ENCODE data around the gene PRG3.

The PRG3 gene

GRCh38 chr11:57347336-57347735 is 33.6 kb downstream of the PRG3 start:
- TF ChIP-seq SIN3A (IDR thresholded peaks at IDR 0.05; ENCODE audit: borderline replicate concordance, insufficient read depth, low read length) (no peak), REST (IDR thresholded peaks at IDR 0.05; ENCODE audit: insufficient read depth in 1 of 2, low read depth in 2 of 2, low read length in 2 of 2) (no peak), POLR2AphosphoS5 (IDR thresholded peaks at IDR 0.05; ENCODE audit: low read depth, low read length) (no peak), FOXP2 (optimal IDR thresholded peaks at IDR 0.05; ENCODE audit: borderline replicate concordance, extremely low read depth, extremely low read length, insufficient read depth) (no peak), TAF1 (IDR thresholded peaks at IDR 0.05; ENCODE audit: borderline replicate concordance, insufficient read depth, low read length) (no peak)

- no peak for TF ChIP-seq POLR2AphosphoS5 (IDR thresholded peaks at IDR 0.05; ENCODE audit: low read depth, low read length)
- no peak for TF ChIP-seq SIN3A (IDR thresholded peaks at IDR 0.05; ENCODE audit: borderline replicate concordance, insufficient read depth, low read length)
- no peak for TF ChIP-seq TAF1 (IDR thresholded peaks at IDR 0.05; ENCODE audit: borderline replicate concordance, insufficient read depth, low read length)
These were observed 35.3 kb downstream of the PRG3 start for GRCh38 chr11:57345555-57346211.

- TF ChIP-seq REST (IDR thresholded peaks at IDR 0.05; ENCODE audit: insufficient read depth in 1 of 2, low read depth in 2 of 2, low read length in 2 of 2) (no peak), POLR2AphosphoS5 (IDR thresholded peaks at IDR 0.05; ENCODE audit: low read depth, low read length) (no peak), TAF1 (IDR thresholded peaks at IDR 0.05; ENCODE audit: borderline replicate concordance, insufficient read depth, low read length) (no peak), SIN3A (IDR thresholded peaks at IDR 0.05; ENCODE audit: borderline replicate concordance, insufficient read depth, low read length) (no peak), FOXP2 (optimal IDR thresholded peaks at IDR 0.05; ENCODE audit: borderline replicate concordance, extremely low read depth, extremely low read length, insufficient read depth) (no peak)
These were observed 36.1 kb downstream of the PRG3 start for GRCh38 chr11:57344826-57345225.

GRCh38 chr11:57343825-57344224 is 37.1 kb downstream of the PRG3 start:
- TF ChIP-seq FOXP2 (optimal IDR thresholded peaks at IDR 0.05; ENCODE audit: borderline replicate concordance, extremely low read depth, extremely low read length, insufficient read depth) = no peak
- no peak for TF ChIP-seq TAF1 (IDR thresholded peaks at IDR 0.05; ENCODE audit: borderline replicate concordance, insufficient read depth, low read length)
- TF ChIP-seq SIN3A (IDR thresholded peaks at IDR 0.05; ENCODE audit: borderline replicate concordance, insufficient read depth, low read length) = no peak
- TF ChIP-seq REST (IDR thresholded peaks at IDR 0.05; ENCODE audit: insufficient read depth in 1 of 2, low read depth in 2 of 2, low read length in 2 of 2) = no peak
- no peak for TF ChIP-seq POLR2AphosphoS5 (IDR thresholded peaks at IDR 0.05; ENCODE audit: low read depth, low read length)

GRCh38 chr11:57342702-57343101 is 38.2 kb downstream of the PRG3 start:
- TF ChIP-seq TAF1 (IDR thresholded peaks at IDR 0.05; ENCODE audit: borderline replicate concordance, insufficient read depth, low read length) = no peak
- no peak for TF ChIP-seq SIN3A (IDR thresholded peaks at IDR 0.05; ENCODE audit: borderline replicate concordance, insufficient read depth, low read length)
- TF ChIP-seq POLR2AphosphoS5 (IDR thresholded peaks at IDR 0.05; ENCODE audit: low read depth, low read length) = no peak
- no peak for TF ChIP-seq FOXP2 (optimal IDR thresholded peaks at IDR 0.05; ENCODE audit: borderline replicate concordance, extremely low read depth, extremely low read length, insufficient read depth)
- TF ChIP-seq REST (IDR thresholded peaks at IDR 0.05; ENCODE audit: insufficient read depth in 1 of 2, low read depth in 2 of 2, low read length in 2 of 2) = no peak
